Measurements from ENCODE around the gene PTPRCAP. TPM values are rescaled to one million over a fixed set of nuclear protein-coding genes. Genes with fewer than 3 reads are reported as not detected.
A peak's percentile ranks its signal among the peaks of the same experiment; 100 is the strongest.

PTPRCAP gene
- total and polyA plus RNA-seq, 2 experiments from 2014 or later, result 3.2 to 6.1 TPM

- Histone ChIP-seq H3K4me3 (no peak overlapping the region), H3K27me3 (peaks cover 8% of the 10 kb centered on the region), H3K4me1 (ENCODE audit: low read depth) (no peaks in the 10 kb centered on the region), H3K27ac (no peak overlapping the region), H3K36me3 (no peaks in the 10 kb centered on the region), H3K9me3 (ENCODE audit: low read depth) (no peaks in the 10 kb centered on the region)
- no peak for TF ChIP-seq CTCF (IDR thresholded peaks at IDR 0.05; ENCODE audit: low read depth, low read length)
- DNase-seq (ENCODE audit: low read depth in 1 of 2, low spot score in 1 of 2), result no peak
Observed at GRCh38 chr11:67410369-67410831, 27.1 kb downstream of the PTPRCAP start.

GRCh38 chr11:67409781-67410368 lies 27.6 kb downstream of the PTPRCAP start:
- H3K27ac ChIP-seq, result no peak overlapping the region
- no peaks in the 10 kb centered on the region for H3K4me1 ChIP-seq (ENCODE audit: low read depth)
- peaks cover 3% of the 10 kb centered on the region for H3K27me3 ChIP-seq
- TF ChIP-seq CTCF (IDR thresholded peaks at IDR 0.05; ENCODE audit: low read depth, low read length), result no peak
- H3K36me3 ChIP-seq, result no peaks in the 10 kb centered on the region
- H3K9me3 ChIP-seq (ENCODE audit: low read depth), result no peaks in the 10 kb centered on the region
- H3K4me3 ChIP-seq, result no peak overlapping the region
- DNase-seq (ENCODE audit: low read depth in 1 of 2, low spot score in 1 of 2), result peak in 1 of 2 donors; percentile 49

GRCh38 chr11:67409261-67409666 lies 28.2 kb downstream of the PTPRCAP start:
- H3K27ac ChIP-seq, result no peak overlapping the region
- H3K36me3 ChIP-seq, result no peaks in the 10 kb centered on the region
- TF ChIP-seq CTCF (IDR thresholded peaks at IDR 0.05; ENCODE audit: low read depth, low read length), result no peak
- DNase-seq (ENCODE audit: low read depth in 1 of 2, low spot score in 1 of 2), result no peak
- H3K9me3 ChIP-seq (ENCODE audit: low read depth), result no peaks in the 10 kb centered on the region
- no peaks in the 10 kb centered on the region for H3K27me3 ChIP-seq
- H3K4me1 ChIP-seq (ENCODE audit: low read depth), result no peaks in the 10 kb centered on the region
- H3K4me3 ChIP-seq, result no peak overlapping the region

GRCh38 chr11:67408437-67409200 lies 28.9 kb downstream of the PTPRCAP start:
- no peaks in the 10 kb centered on the region for H3K9me3 ChIP-seq (ENCODE audit: low read depth)
- no peaks in the 10 kb centered on the region for H3K36me3 ChIP-seq
- H3K27ac ChIP-seq, result no peak overlapping the region
- no peaks in the 10 kb centered on the region for H3K27me3 ChIP-seq
- no peaks in the 10 kb centered on the region for H3K4me1 ChIP-seq (ENCODE audit: low read depth)
- DNase-seq (ENCODE audit: low read depth in 1 of 2, low spot score in 1 of 2), result no peak
- no peak for TF ChIP-seq CTCF (IDR thresholded peaks at IDR 0.05; ENCODE audit: low read depth, low read length)
- H3K4me3 ChIP-seq, result no peak overlapping the region

GRCh38 chr11:67407688-67408163 lies 29.8 kb downstream of the PTPRCAP start:
- Histone ChIP-seq H3K9me3 (ENCODE audit: low read depth) (no peaks in the 10 kb centered on the region), H3K27me3 (no peaks in the 10 kb centered on the region)

More at GRCh38 chr11:67407688-67408163, 29.8 kb downstream of the PTPRCAP start:
- no peaks in the 10 kb centered on the region for H3K36me3 ChIP-seq
- no peak for DNase-seq (ENCODE audit: low read depth in 1 of 2, low spot score in 1 of 2)
- H3K4me3 ChIP-seq, result no peak overlapping the region
- TF ChIP-seq CTCF (IDR thresholded peaks at IDR 0.05; ENCODE audit: low read depth, low read length), result no peak
- H3K27ac ChIP-seq, result no peak overlapping the region
- H3K4me1 ChIP-seq (ENCODE audit: low read depth), result no peaks in the 10 kb centered on the region

All from cardiac muscle cell (in vitro differentiated cells and primary cell).